A673 (cell line): ENCODE results near the gene STEAP3. TPM values are rescaled to one million over a fixed set of nuclear protein-coding genes. Genes with fewer than 3 reads are reported as not detected.

Experiments used
- BruUV-seq: library from RNA; stranded (reverse); fragments of 400-500 nt; replicated peaks from 2 replicates; lab custom pipeline; 2021; lab: Mats Ljungman, UMichigan
- CTCF ChIA-PET: fragments of 300-600 bp; sonication (Branson Sonifier 250); formaldehyde crosslinking; loops from one replicate; lab custom pipeline; 2022; ENCODE audit warnings: antibody characterized with exemption; lab: Charles Lee
- POLR2A ChIA-PET: fragments of 300-600 bp; sonication (Branson Sonifier 250); formaldehyde crosslinking; loops from one replicate; lab custom pipeline; 2022; ENCODE audit warnings: antibody characterized with exemption; ENCODE audit not compliant: low non-redundant PET; lab: Charles Lee
- DNase-seq: peaks from one replicate; pipeline ENCODE4 v3.0.0-alpha.2; 2015; ENCODE audit warnings: low spot score
- H3K27ac ChIP-seq: fragments of 200-600 bp; sonication (generic); 2 replicates; pipeline ENCODE4 v1.5.1; 2016; ENCODE audit warnings: mixed run types, low read depth, mild to moderate bottlenecking, mixed read lengths, antibody characterized with exemption, low read length; ENCODE audit not compliant: poor library complexity, severe bottlenecking
- H3K27me3 ChIP-seq: fragments of 200-600 bp; sonication (generic); replicated peaks from 2 replicates; pipeline ENCODE4 v1.6.1; 2017; ENCODE audit warnings: mixed run types, low read depth, mild to moderate bottlenecking, mixed read lengths, antibody characterized with exemption, low read length; ENCODE audit not compliant: insufficient read depth, poor library complexity
- H3K36me3 ChIP-seq: fragments of 200-600 bp; sonication (generic); 2 replicates; pipeline ENCODE4 v1.6.1; 2016; ENCODE audit warnings: mixed run types, mild to moderate bottlenecking, mixed read lengths, antibody characterized with exemption, low read length; ENCODE audit not compliant: insufficient read depth, poor library complexity, severe bottlenecking
- H3K4me1 ChIP-seq: fragments of 200-600 bp; sonication (generic); 2 replicates; pipeline ENCODE4 v1.6.1; 2017; ENCODE audit warnings: mixed run types, mild to moderate bottlenecking, mixed read lengths, antibody characterized with exemption, low read length; ENCODE audit not compliant: insufficient read depth, poor library complexity, severe bottlenecking
- H3K4me3 ChIP-seq: fragments of 200-600 bp; sonication (generic); 2 replicates; pipeline ENCODE4 v1.5.1; 2016; ENCODE audit warnings: low read depth, mixed run types, mild to moderate bottlenecking, mixed read lengths, low read length; ENCODE audit not compliant: poor library complexity, severe bottlenecking
- H3K9me3 ChIP-seq: fragments of 200-600 bp; sonication (generic); 2 replicates; pipeline ENCODE4 v1.6.1; 2016; ENCODE audit warnings: mixed run types, low read depth, mild to moderate bottlenecking, mixed read lengths, antibody characterized with exemption, low read length; ENCODE audit not compliant: poor library complexity, severe bottlenecking
- CTCF ChIP-seq: fragments of 300-800, 200-600 bp; sonication (generic); conservative IDR thresholded peaks from 2 replicates; pipeline ENCODE4 v1.5.1; 2017; ENCODE audit warnings: low read depth, mild to moderate bottlenecking, antibody characterized with exemption, low read length, moderate library complexity, mixed read lengths
- EZH2 ChIP-seq: fragments of 200-600 bp; sonication (generic); IDR thresholded peaks from 2 replicates; pipeline ENCODE4 v1.6.1; 2017; ENCODE audit warnings: borderline replicate concordance, low read depth, mild to moderate bottlenecking, mixed read lengths, antibody characterized with exemption, low read length; ENCODE audit not compliant: poor library complexity, severe bottlenecking
- intact Hi-C: fragments of 100-400 bp; cut with micrococcal nuclease; formaldehyde crosslinking; loops from one replicate; pipeline ENCODE4 v1.10.0; 2022; ENCODE audit not compliant: unreplicated experiment
- total RNA-seq: library from RNA; stranded (reverse); gene quantifications from 2 replicates; pipeline ENCODE4 v1.2.3, GENCODE V29; 2021

Gene STEAP3
- total RNA-seq, 1 experiment from 2014 or later = 20.3 TPM

GRCh38 chr2:119264781-119265692, 41.4 kb downstream of the STEAP3 start:
- H3K4me3 ChIP-seq = no peak overlapping the region
- ChIA-PET CTCF (interaction anchor here (0.6 kb wide), 1 partner anchor 72 kb away, joined by 4 read pairs; no protein-coding TSS in a partner anchor), POLR2A (no interaction called here)
- H3K9me3 ChIP-seq = no peaks in the 10 kb centered on the region
- no peak overlapping the region for H3K27ac ChIP-seq
- no peaks in the 10 kb centered on the region for H3K27me3 ChIP-seq
- peak; percentile 54 for DNase-seq
- peak; percentile 84 for TF ChIP-seq CTCF
- no peak for TF ChIP-seq EZH2
- no peaks in the 10 kb centered on the region for H3K4me1 ChIP-seq
- no peaks in the 10 kb centered on the region for H3K36me3 ChIP-seq
- intact Hi-C loops = no loop called here
- no TSS peak for BruUV-seq

- Histone ChIP-seq H3K27me3 (no peaks in the 10 kb centered on the region), H3K4me3 (no peak overlapping the region), H3K9me3 (no peaks in the 10 kb centered on the region), H3K27ac (no peak overlapping the region), H3K4me1 (no peaks in the 10 kb centered on the region), H3K36me3 (no peaks in the 10 kb centered on the region)
- CTCF ChIA-PET = interaction anchor here (0.6 kb wide), 1 partner anchor 71 kb away, joined by 4 read pairs; no protein-coding TSS in a partner anchor
- no peak for DNase-seq
- intact Hi-C loops = no loop called here
- no peak for TF ChIP-seq EZH2
- POLR2A ChIA-PET = no interaction called here
- BruUV-seq = no TSS peak
These were observed 42.0 kb downstream of the STEAP3 start for GRCh38 chr2:119265693-119266066.

- intact Hi-C loops = no loop called here
- no TSS peak for BruUV-seq
- POLR2A ChIA-PET = no interaction called here
These were observed 42.5 kb downstream of the STEAP3 start for GRCh38 chr2:119266091-119266589.

More at GRCh38 chr2:119266091-119266589, 42.5 kb downstream of the STEAP3 start:
- H3K4me1 ChIP-seq = no peaks in the 10 kb centered on the region
- no peaks in the 10 kb centered on the region for H3K27me3 ChIP-seq
- no peak overlapping the region for H3K4me3 ChIP-seq
- no peak for DNase-seq
- H3K27ac ChIP-seq = no peak overlapping the region
- CTCF ChIA-PET = interaction anchor here (0.6 kb wide), 1 partner anchor 71 kb away, joined by 4 read pairs; no protein-coding TSS in a partner anchor
- H3K36me3 ChIP-seq = no peaks in the 10 kb centered on the region
- H3K9me3 ChIP-seq = no peaks in the 10 kb centered on the region
- TF ChIP-seq CTCF = no peak
- TF ChIP-seq EZH2 = no peak
